ENCODE measurements around the gene SLC28A1.

SLC28A1 gene

GRCh38 chr15:84914909-84915605, 30.6 kb downstream of the SLC28A1 start:
- TF ChIP-seq CTCF (IDR thresholded peaks at IDR 0.05; ENCODE audit: insufficient read depth, low read length, poor library complexity, severe bottlenecking) = no peak
- no peak for TF ChIP-seq EZH2phosphoT487 (conservative IDR thresholded peaks at IDR 0.05; ENCODE audit: low read length)
- no peaks in the 10 kb centered on the region for H4K20me1 ChIP-seq (ENCODE audit: low read depth, low read length)
- no peaks in the 10 kb centered on the region; the same call in 1 of the 2 replicates for H3K27me3 ChIP-seq (ENCODE audit: low read length)
- no peaks in the 10 kb centered on the region for H3K36me3 ChIP-seq (ENCODE audit: low read length)
- no peaks in the 10 kb centered on the region for H3F3A ChIP-seq (ENCODE audit: insufficient read depth)
- H3K27ac ChIP-seq (ENCODE audit: low read depth, low read length) = no peak overlapping the region
- H3K9ac ChIP-seq (ENCODE audit: low read length) = no peak overlapping the region
- no peak overlapping the region for H3K4me2 ChIP-seq (ENCODE audit: low read depth, low read length, poor library complexity, severe bottlenecking)
- H3K9me2 ChIP-seq (replicated peaks; ENCODE audit: insufficient read depth, low read length) = no peaks in the 10 kb centered on the region
- H3K9me3 ChIP-seq (ENCODE audit: insufficient read depth, low read length) = no peaks in the 10 kb centered on the region
- H3K4me3 ChIP-seq (ENCODE audit: insufficient read depth, low read length, poor library complexity, severe bottlenecking) = no peak overlapping the region
- no peaks in the 10 kb centered on the region for H3K79me2 ChIP-seq (ENCODE audit: insufficient read depth, low read length)
- no peak overlapping the region for H2AFZ ChIP-seq (ENCODE audit: low read depth, low read length, severe bottlenecking)

GRCh38 chr15:84915606-84915958, 31.1 kb downstream of the SLC28A1 start:
- Histone ChIP-seq H3K4me2 (ENCODE audit: low read depth, low read length, poor library complexity, severe bottlenecking) (no peak overlapping the region), H4K20me1 (ENCODE audit: low read depth, low read length) (no peaks in the 10 kb centered on the region), H3K79me2 (ENCODE audit: insufficient read depth, low read length) (no peaks in the 10 kb centered on the region), H2AFZ (ENCODE audit: low read depth, low read length, severe bottlenecking) (no peak overlapping the region), H3K9ac (ENCODE audit: low read length) (no peak overlapping the region), H3F3A (ENCODE audit: insufficient read depth) (no peaks in the 10 kb centered on the region), H3K9me3 (ENCODE audit: insufficient read depth, low read length) (no peaks in the 10 kb centered on the region), H3K9me2 (replicated peaks; ENCODE audit: insufficient read depth, low read length) (no peaks in the 10 kb centered on the region), H3K4me3 (ENCODE audit: insufficient read depth, low read length, poor library complexity, severe bottlenecking) (no peak overlapping the region), H3K27me3 (ENCODE audit: low read length) (no peaks in the 10 kb centered on the region; the same call in 1 of the 2 replicates), H3K27ac (ENCODE audit: low read depth, low read length) (no peak overlapping the region), H3K36me3 (ENCODE audit: low read length) (no peaks in the 10 kb centered on the region)
- TF ChIP-seq EZH2phosphoT487 (conservative IDR thresholded peaks at IDR 0.05; ENCODE audit: low read length) (no peak), CTCF (IDR thresholded peaks at IDR 0.05; ENCODE audit: insufficient read depth, low read length, poor library complexity, severe bottlenecking) (no peak)

- Histone ChIP-seq H3K4me3 (ENCODE audit: insufficient read depth, low read length, poor library complexity, severe bottlenecking) (no peak overlapping the region), H3K9me2 (replicated peaks; ENCODE audit: insufficient read depth, low read length) (no peaks in the 10 kb centered on the region), H3K9ac (ENCODE audit: low read length) (no peak overlapping the region), H2AFZ (ENCODE audit: low read depth, low read length, severe bottlenecking) (no peak overlapping the region), H3K79me2 (ENCODE audit: insufficient read depth, low read length) (no peaks in the 10 kb centered on the region), H3K9me3 (ENCODE audit: insufficient read depth, low read length) (no peaks in the 10 kb centered on the region), H3K27ac (ENCODE audit: low read depth, low read length) (no peak overlapping the region), H4K20me1 (ENCODE audit: low read depth, low read length) (no peaks in the 10 kb centered on the region), H3K4me2 (ENCODE audit: low read depth, low read length, poor library complexity, severe bottlenecking) (no peak overlapping the region), H3K36me3 (ENCODE audit: low read length) (no peaks in the 10 kb centered on the region), H3K27me3 (ENCODE audit: low read length) (no peaks in the 10 kb centered on the region; the same call in 1 of the 2 replicates), H3F3A (ENCODE audit: insufficient read depth) (no peaks in the 10 kb centered on the region)
- TF ChIP-seq EZH2phosphoT487 (conservative IDR thresholded peaks at IDR 0.05; ENCODE audit: low read length) (no peak), CTCF (IDR thresholded peaks at IDR 0.05; ENCODE audit: insufficient read depth, low read length, poor library complexity, severe bottlenecking) (no peak)
These were observed 33.0 kb downstream of the SLC28A1 start for GRCh38 chr15:84917452-84917851.

Measured in SU-DHL-6 (cell line).